ENCODE results near the gene CDC20.

Gene CDC20

GRCh38 chr1:43329995-43330751 is 28.6 kb upstream of the CDC20 start:
- peak; percentile 29 to 47 for DNase-seq (ENCODE audit: low read depth in 1 of 2, low spot score in 1 of 2)

- no peak for DNase-seq (ENCODE audit: low read depth in 1 of 2, low spot score in 1 of 2)
These were observed 27.1 kb upstream of the CDC20 start for GRCh38 chr1:43331688-43332087.

- no peak for DNase-seq (ENCODE audit: low read depth in 1 of 2, low spot score in 1 of 2)
These were observed 24.2 kb upstream of the CDC20 start for GRCh38 chr1:43334453-43335205.

GRCh38 chr1:43337588-43337987 is 21.2 kb upstream of the CDC20 start, which contains the start of gene MPL:
Gene MPL (plus strand): TSS chr1:43337818. CDS start chr1:43337849, 31 bp downstream.
- no peak for DNase-seq (ENCODE audit: low read depth in 1 of 2, low spot score in 1 of 2)

- no peak for DNase-seq (ENCODE audit: low read depth in 1 of 2, low spot score in 1 of 2)
These were observed 20.8 kb upstream of the CDC20 start for GRCh38 chr1:43338001-43338400.

GRCh38 chr1:43339584-43340232 is 19.1 kb upstream of the CDC20 start:
- DNase-seq (ENCODE audit: low read depth in 1 of 2, low spot score in 1 of 2): no peak

- DNase-seq (ENCODE audit: low read depth in 1 of 2, low spot score in 1 of 2): no peak
These were observed 18.2 kb upstream of the CDC20 start for GRCh38 chr1:43340559-43340958.

GRCh38 chr1:43344267-43344850 is 14.4 kb upstream of the CDC20 start:
- no peak for DNase-seq (ENCODE audit: low read depth in 1 of 2, low spot score in 1 of 2)

- DNase-seq (ENCODE audit: low read depth in 1 of 2, low spot score in 1 of 2): no peak
These were observed 13.7 kb upstream of the CDC20 start for GRCh38 chr1:43345120-43345519.

- DNase-seq (ENCODE audit: low read depth in 1 of 2, low spot score in 1 of 2): no peak
These were observed 12.1 kb upstream of the CDC20 start for GRCh38 chr1:43346636-43347035.

GRCh38 chr1:43348343-43348808 is 10.4 kb upstream of the CDC20 start:
- DNase-seq (ENCODE audit: low read depth in 1 of 2, low spot score in 1 of 2): no peak

- DNase-seq (ENCODE audit: low read depth in 1 of 2, low spot score in 1 of 2): no peak
These were observed 9.8 kb upstream of the CDC20 start for GRCh38 chr1:43348809-43349593.

- DNase-seq (ENCODE audit: low read depth in 1 of 2, low spot score in 1 of 2): no peak
These were observed 9.0 kb upstream of the CDC20 start for GRCh38 chr1:43349594-43350306.

- no peak for DNase-seq (ENCODE audit: low read depth in 1 of 2, low spot score in 1 of 2)
These were observed 7.8 kb upstream of the CDC20 start for GRCh38 chr1:43350976-43351375.

- no peak for DNase-seq (ENCODE audit: low read depth in 1 of 2, low spot score in 1 of 2)
These were observed 7.1 kb upstream of the CDC20 start for GRCh38 chr1:43351421-43352350.

- DNase-seq (ENCODE audit: low read depth in 1 of 2, low spot score in 1 of 2): no peak
These were observed 6.5 kb upstream of the CDC20 start for GRCh38 chr1:43352351-43352705.

- no peak for DNase-seq (ENCODE audit: low read depth in 1 of 2, low spot score in 1 of 2)
These were observed 5.9 kb upstream of the CDC20 start for GRCh38 chr1:43352881-43353280.

- DNase-seq (ENCODE audit: low read depth in 1 of 2, low spot score in 1 of 2): no peak
These were observed 4.3 kb upstream of the CDC20 start for GRCh38 chr1:43354471-43354870.

GRCh38 chr1:43354936-43355335 is 3.8 kb upstream of the CDC20 start:
- DNase-seq (ENCODE audit: low read depth in 1 of 2, low spot score in 1 of 2): no peak
